Loucy (cell line): ENCODE data around the gene BRAF.

ENCODE experiments used
- H2AFZ ChIP-seq: fragments of 200-600 bp; sonication (generic); 2 replicates; pipeline ENCODE4 v1.6.0; 2016; ENCODE audit warnings: antibody characterized with exemption, mild to moderate bottlenecking, low read length, moderate library complexity
- H3F3A ChIP-seq: fragments of 200-600 bp; 2 replicates; pipeline ENCODE4 v1.6.0; 2016; ENCODE audit warnings: antibody characterized with exemption, low read depth, mild to moderate bottlenecking
- H3K27me3 ChIP-seq: fragments of 200-600 bp; sonication (generic); 2 replicates; pipeline ENCODE4 v1.6.1; 2014; ENCODE audit warnings: low read length, mild to moderate bottlenecking; ENCODE audit not compliant: insufficient read depth, poor library complexity, severe bottlenecking
- H3K36me3 ChIP-seq: fragments of 200-600 bp; sonication (generic); 2 replicates; pipeline ENCODE4 v1.6.1; 2016; ENCODE audit warnings: low read length; ENCODE audit not compliant: insufficient read depth
- H3K4me1 ChIP-seq: fragments of 200-600 bp; sonication (generic); 2 replicates; pipeline ENCODE4 v1.5.1; 2014; ENCODE audit warnings: low read length, mild to moderate bottlenecking; ENCODE audit not compliant: insufficient read depth, poor library complexity, severe bottlenecking
- H3K4me2 ChIP-seq: fragments of 200-600 bp; sonication (generic); 2 replicates; pipeline ENCODE4 v1.6.0; 2014; ENCODE audit warnings: antibody characterized with exemption, low read length, low read depth, mild to moderate bottlenecking; ENCODE audit not compliant: poor library complexity, severe bottlenecking
- H3K4me3 ChIP-seq: fragments of 200-600 bp; sonication (generic); 2 replicates; pipeline ENCODE4 v1.5.1; 2014; ENCODE audit warnings: low read length, mild to moderate bottlenecking, mixed read lengths; ENCODE audit not compliant: poor library complexity, severe bottlenecking
- H3K79me2 ChIP-seq: fragments of 200-600 bp; sonication (generic); 2 replicates; pipeline ENCODE4 v1.6.1; 2014; ENCODE audit warnings: low read length; ENCODE audit not compliant: insufficient read depth
- H3K9ac ChIP-seq: fragments of 200-600 bp; sonication (generic); 2 replicates; pipeline ENCODE4 v1.6.0; 2014; ENCODE audit warnings: mild to moderate bottlenecking, low read depth, low read length, moderate library complexity; ENCODE audit not compliant: poor library complexity, severe bottlenecking
- H3K9me2 ChIP-seq: fragments of 200-600 bp; sonication (generic); replicated peaks from 2 replicates; pipeline ENCODE4 v1.6.1; 2016; ENCODE audit warnings: low read depth, low read length, mixed read lengths
- H3K9me3 ChIP-seq: fragments of 200-600 bp; sonication (generic); 2 replicates; pipeline ENCODE4 v1.6.1; 2014; ENCODE audit warnings: mild to moderate bottlenecking, antibody characterized with exemption, low read length, low read depth; ENCODE audit not compliant: insufficient read depth
- H4K20me1 ChIP-seq: fragments of 200-600 bp; sonication (generic); 2 replicates; pipeline ENCODE4 v1.6.0; 2014; ENCODE audit warnings: antibody characterized with exemption, low read length, mild to moderate bottlenecking; ENCODE audit not compliant: insufficient read depth, poor library complexity, severe bottlenecking
- CTCF ChIP-seq: fragments of 200-600 bp; sonication (generic); conservative IDR thresholded peaks from 2 replicates; pipeline ENCODE4 v1.5.1; 2014; ENCODE audit warnings: mild to moderate bottlenecking, antibody characterized with exemption, low read length
- EZH2phosphoT487 ChIP-seq: fragments of 200-600 bp; IDR thresholded peaks from 2 replicates; pipeline ENCODE4 v1.6.1; 2018; ENCODE audit warnings: antibody characterized with exemption, mild to moderate bottlenecking, moderate library complexity, borderline replicate concordance

The BRAF gene

GRCh38 chr7:140909476-140910161 lies 15.1 kb downstream of the BRAF start:
- TF ChIP-seq EZH2phosphoT487 (no peak), CTCF (no peak)
- peaks cover 87% of the 10 kb centered on the region for H3K79me2 ChIP-seq
- no peak overlapping the region for H3K4me3 ChIP-seq
- peaks cover 23% of the 10 kb centered on the region for H4K20me1 ChIP-seq
- no peak overlapping the region for H3K9ac ChIP-seq
- no peaks in the 10 kb centered on the region for H3K36me3 ChIP-seq
- H3K4me2 ChIP-seq = no peak overlapping the region
- H3F3A ChIP-seq = no peaks in the 10 kb centered on the region
- no peaks in the 10 kb centered on the region for H3K9me2 ChIP-seq
- H3K9me3 ChIP-seq = no peaks in the 10 kb centered on the region
- H3K4me1 ChIP-seq = no peaks in the 10 kb centered on the region
- H2AFZ ChIP-seq = no peak overlapping the region
- H3K27me3 ChIP-seq = no peaks in the 10 kb centered on the region

GRCh38 chr7:140908361-140908760 lies 16.4 kb downstream of the BRAF start:
- no peak overlapping the region for H3K4me2 ChIP-seq
- H3K27me3 ChIP-seq = no peaks in the 10 kb centered on the region
- no peaks in the 10 kb centered on the region for H3K4me1 ChIP-seq
- no peak for TF ChIP-seq CTCF
- TF ChIP-seq EZH2phosphoT487 = no peak
- peaks cover 3% of the 10 kb centered on the region; the same call in 1 of the 2 replicates for H3K9me3 ChIP-seq
- H3K4me3 ChIP-seq = no peak overlapping the region
- H3K79me2 ChIP-seq = peaks cover 87% of the 10 kb centered on the region
- H3K9ac ChIP-seq = no peak overlapping the region
- peaks cover 4% of the 10 kb centered on the region; the same call in 1 of the 2 replicates for H3K36me3 ChIP-seq
- H4K20me1 ChIP-seq = peaks cover 16% of the 10 kb centered on the region
- no peaks in the 10 kb centered on the region for H3K9me2 ChIP-seq
- no peak overlapping the region for H2AFZ ChIP-seq
- no peaks in the 10 kb centered on the region for H3F3A ChIP-seq

- TF ChIP-seq EZH2phosphoT487 (no peak), CTCF (no peak)
- Histone ChIP-seq H3K4me1 (peaks cover 4% of the 10 kb centered on the region), H2AFZ (no peak overlapping the region), H3K9me2 (no peaks in the 10 kb centered on the region), H3K36me3 (peaks cover 5% of the 10 kb centered on the region; the same call in 1 of the 2 replicates), H3K9ac (no peak overlapping the region), H3K9me3 (peaks cover 6% of the 10 kb centered on the region; the same call in 1 of the 2 replicates), H3K4me2 (no peak overlapping the region), H3K4me3 (no peak overlapping the region), H4K20me1 (peaks cover 9% of the 10 kb centered on the region), H3K79me2 (peaks cover 76% of the 10 kb centered on the region), H3F3A (no peaks in the 10 kb centered on the region), H3K27me3 (no peaks in the 10 kb centered on the region)
These were observed 20.8 kb downstream of the BRAF start for GRCh38 chr7:140903741-140904480.
